ENCODE measurements around the gene ACVR1C.
"Not testable (repeated sequence)": the region's sequence is repeated elsewhere in the genome, so short reads cannot be mapped to it uniquely, and the experiment has no call there.

The ACVR1C gene

GRCh38 chr2:157572725-157573124 is 55.9 kb downstream of the ACVR1C start:
- no peak for DNase-seq

GRCh38 chr2:157566623-157567022 is 62.0 kb downstream of the ACVR1C start:
- not testable (repeated sequence) for DNase-seq

- not testable (repeated sequence) for DNase-seq
These were observed 62.6 kb downstream of the ACVR1C start for GRCh38 chr2:157566113-157566512.

GRCh38 chr2:157565550-157565949 is 63.1 kb downstream of the ACVR1C start:
- no peak for DNase-seq

GRCh38 chr2:157559890-157560289 is 68.8 kb downstream of the ACVR1C start:
- DNase-seq = no peak

- DNase-seq = no peak
These were observed 69.2 kb downstream of the ACVR1C start for GRCh38 chr2:157559461-157559860.

- DNase-seq = no peak
These were observed 69.6 kb downstream of the ACVR1C start for GRCh38 chr2:157559061-157559460.

GRCh38 chr2:157557770-157558169 is 70.9 kb downstream of the ACVR1C start:
- no peak for DNase-seq

GRCh38 chr2:157540102-157540501 is 88.6 kb downstream of the ACVR1C start:
- no peak for DNase-seq

- no peak for DNase-seq
These were observed 90.6 kb downstream of the ACVR1C start for GRCh38 chr2:157538064-157538463.

- DNase-seq = no peak
These were observed 91.8 kb downstream of the ACVR1C start for GRCh38 chr2:157536815-157537214.

- DNase-seq = no peak
These were observed 99.5 kb downstream of the ACVR1C start for GRCh38 chr2:157528963-157529751.

GRCh38 chr2:157526070-157526469 is 102.6 kb downstream of the ACVR1C start:
- no peak for DNase-seq

GRCh38 chr2:157523270-157524247 is 105.1 kb downstream of the ACVR1C start:
- no peak for DNase-seq

- not testable (repeated sequence) for DNase-seq
These were observed 113.7 kb downstream of the ACVR1C start for GRCh38 chr2:157514966-157515365.

GRCh38 chr2:157509744-157510143 is 118.9 kb downstream of the ACVR1C start:
- no peak for DNase-seq

GRCh38 chr2:157508676-157509075 is 120.0 kb downstream of the ACVR1C start:
- no peak for DNase-seq

GRCh38 chr2:157506586-157506985 is 122.1 kb downstream of the ACVR1C start:
- DNase-seq = no peak

- DNase-seq = no peak
These were observed 124.0 kb downstream of the ACVR1C start for GRCh38 chr2:157504623-157505022.

- no peak for DNase-seq
These were observed 127.6 kb downstream of the ACVR1C start for GRCh38 chr2:157501026-157501425.

GRCh38 chr2:157500334-157500733 is 128.3 kb downstream of the ACVR1C start:
- no peak for DNase-seq

GRCh38 chr2:157498483-157498882 is 130.2 kb downstream of the ACVR1C start:
- no peak for DNase-seq

- DNase-seq = no peak
These were observed 130.9 kb downstream of the ACVR1C start for GRCh38 chr2:157497638-157498314.
